Fibroblast of upper back skin (primary cell): Measurements from ENCODE around the gene TRAPPC6A.
"Not testable (repeated sequence)": the region's sequence is repeated elsewhere in the genome, so short reads cannot be mapped to it uniquely, and the experiment has no call there.

Experiments used
- DNase-seq: peaks from one replicate; pipeline ENCODE4 v3.0.0-alpha.2; 2013

The TRAPPC6A gene

GRCh38 chr19:45125975-45126493 is 52.0 kb downstream of the TRAPPC6A start:
- peak; percentile 37 for DNase-seq

- DNase-seq, result no peak
Measured at GRCh38 chr19:45125360-45125759, 52.7 kb downstream of the TRAPPC6A start.

- no peak for DNase-seq
Measured at GRCh38 chr19:45124021-45124420, 54.0 kb downstream of the TRAPPC6A start.

- no peak for DNase-seq
Measured at GRCh38 chr19:45123440-45123850, 54.6 kb downstream of the TRAPPC6A start.

- no peak for DNase-seq
Measured at GRCh38 chr19:45122832-45123231, 55.2 kb downstream of the TRAPPC6A start.

- DNase-seq, result no peak
Measured at GRCh38 chr19:45121827-45122345, 56.2 kb downstream of the TRAPPC6A start.

- no peak for DNase-seq
Measured at GRCh38 chr19:45119582-45119981, 58.5 kb downstream of the TRAPPC6A start.

GRCh38 chr19:45118591-45119355 is 59.3 kb downstream of the TRAPPC6A start:
- not testable (repeated sequence) for DNase-seq

GRCh38 chr19:45118106-45118505 is 59.9 kb downstream of the TRAPPC6A start:
- no peak for DNase-seq

GRCh38 chr19:45117671-45118070 is 60.4 kb downstream of the TRAPPC6A start:
- no peak for DNase-seq

- DNase-seq, result peak; percentile 12
Measured at GRCh38 chr19:45117167-45117594, 60.9 kb downstream of the TRAPPC6A start.

GRCh38 chr19:45115809-45116615 is 62.0 kb downstream of the TRAPPC6A start:
- DNase-seq, result no peak

- DNase-seq, result no peak
Measured at GRCh38 chr19:45114116-45114515, 63.9 kb downstream of the TRAPPC6A start.

GRCh38 chr19:45113628-45114027 is 64.4 kb downstream of the TRAPPC6A start:
- no peak for DNase-seq
